WTC11 (cell line): ENCODE results near the gene LGALS8. TPM values are rescaled to one million over a fixed set of nuclear protein-coding genes. Genes with fewer than 3 reads are reported as not detected.
A peak's percentile ranks its signal among the peaks of the same experiment; 100 is the strongest.

Source experiments
- ATAC-seq: fragments of 200-7000 bp; cut with Tn5 transposase; 2 replicates; pipeline ENCODE4 v1.10.0; 2021; ENCODE audit warnings: mild to moderate bottlenecking, moderate library complexity
- CTCF ChIA-PET: fragments of 300-600 bp; sonication (Branson Sonifier 250); formaldehyde crosslinking; loops from one replicate; lab custom pipeline; 2021; ENCODE audit warnings: antibody characterized with exemption; lab: Charles Lee
- POLR2A ChIA-PET: fragments of 350-600 bp; sonication (Branson Sonifier 250); formaldehyde crosslinking; loops from one replicate; lab custom pipeline; 2021; ENCODE audit warnings: antibody characterized with exemption; lab: Charles Lee
- DNase-seq: peaks from one replicate; pipeline ENCODE4 v3.0.0; 2021; ENCODE audit warnings: low spot score
- H3K27ac Mint-ChIP-seq: 2 replicates; pipeline ENCODE4 v1.8.0; 2021; ENCODE audit warnings: mixed read lengths
- H3K27me3 Mint-ChIP-seq: 2 replicates; pipeline ENCODE4 v1.8.0; 2021; ENCODE audit warnings: low read depth, mild to moderate bottlenecking, moderate library complexity, mixed read lengths
- H3K36me3 Mint-ChIP-seq: 2 replicates; pipeline ENCODE4 v1.8.0; 2021; ENCODE audit warnings: mixed read lengths
- H3K4me1 Mint-ChIP-seq: 2 replicates; pipeline ENCODE4 v1.8.0; 2022; ENCODE audit warnings: mixed read lengths
- H3K4me3 Mint-ChIP-seq: 2 replicates; pipeline ENCODE4 v1.8.0; 2021; ENCODE audit warnings: mild to moderate bottlenecking, moderate library complexity, mixed read lengths
- H3K9me3 Mint-ChIP-seq: 2 replicates; pipeline ENCODE4 v1.8.0; 2021; ENCODE audit warnings: mixed read lengths
- ATF1 ChIP-seq: sonication (generic); formaldehyde crosslinking; IDR thresholded peaks from 2 replicates; pipeline ENCODE4 v1.8.1; 2023; ENCODE audit warnings: mild to moderate bottlenecking, moderate library complexity, missing genetic modification reagents
- ATF3 ChIP-seq: sonication (generic); formaldehyde crosslinking; conservative IDR thresholded peaks from 2 replicates; pipeline ENCODE4 v1.8.1; 2022; ENCODE audit warnings: mild to moderate bottlenecking, missing genetic modification reagents
- CTCF ChIP-seq: fragments of 200-600 bp; IDR thresholded peaks from 2 replicates; pipeline ENCODE4 v1.8.0; 2022; ENCODE audit warnings: antibody characterized with exemption
- E2F1 ChIP-seq: sonication (generic); formaldehyde crosslinking; IDR thresholded peaks from 2 replicates; pipeline ENCODE4 v1.8.0; 2022; ENCODE audit warnings: mild to moderate bottlenecking, missing genetic modification reagents
- GRHL2 ChIP-seq: fragments of 250-450 bp; sonication (Bioruptor Pico); IDR thresholded peaks from 2 replicates; pipeline ENCODE4 v1.8.0; 2022; ENCODE audit warnings: mild to moderate bottlenecking, moderate library complexity; ENCODE audit not compliant: insufficient replicate concordance, severe bottlenecking
- JAZF1 ChIP-seq: fragments of 250-450 bp; sonication (Bioruptor Pico); IDR thresholded peaks from 2 replicates; pipeline ENCODE4 v1.9.0; 2021; ENCODE audit warnings: moderate library complexity, mild to moderate bottlenecking, inconsistent platforms
- NFYB ChIP-seq: sonication (generic); formaldehyde crosslinking; conservative IDR thresholded peaks from 2 replicates; pipeline ENCODE4 v1.8.0; 2022; ENCODE audit warnings: low read depth, missing genetic modification reagents
- NR2C2 ChIP-seq: sonication (generic); formaldehyde crosslinking; IDR thresholded peaks from 2 replicates; pipeline ENCODE4 v1.8.0; 2022; ENCODE audit warnings: mild to moderate bottlenecking, missing genetic modification reagents
- NR3C1 ChIP-seq: sonication (generic); formaldehyde crosslinking; conservative IDR thresholded peaks from 2 replicates; pipeline ENCODE4 v1.8.1; 2023; ENCODE audit warnings: low read depth, mild to moderate bottlenecking, missing genetic modification reagents
- SOX15 ChIP-seq: fragments of 250-450 bp; sonication (Bioruptor Pico); IDR thresholded peaks from 2 replicates; pipeline ENCODE4 v1.9.0; 2021; ENCODE audit warnings: mild to moderate bottlenecking
- TCF7 ChIP-seq: sonication (generic); formaldehyde crosslinking; IDR thresholded peaks from 2 replicates; pipeline ENCODE4 v1.8.0; 2022; ENCODE audit warnings: mild to moderate bottlenecking, low read depth, missing genetic modification reagents, moderate library complexity
- TEAD1 ChIP-seq: sonication (generic); formaldehyde crosslinking; IDR thresholded peaks from 2 replicates; pipeline ENCODE4 v1.8.0; 2022; ENCODE audit warnings: mild to moderate bottlenecking, missing genetic modification reagents
- ZNF512 ChIP-seq: sonication (generic); formaldehyde crosslinking; IDR thresholded peaks from 2 replicates; pipeline ENCODE4 v1.8.1; 2022; ENCODE audit warnings: missing genetic modification reagents, borderline replicate concordance
- total RNA-seq: library from RNA; stranded (reverse); gene quantifications from 3 replicates; pipeline ENCODE4 v1.2.3, GENCODE V29; 2021
- TF ChIP-seq, protein P1 (sequence below): sonication (generic); formaldehyde crosslinking; IDR thresholded peaks from 2 replicates; pipeline ENCODE4 v1.8.1; 2023; ENCODE audit warnings: mild to moderate bottlenecking, missing genetic modification reagents, moderate library complexity
- TF ChIP-seq, protein P2 (sequence below): fragments of 250-450 bp; sonication (Bioruptor Pico); IDR thresholded peaks from 2 replicates; pipeline ENCODE4 v1.8.0; 2021; ENCODE audit warnings: mild to moderate bottlenecking
- TF ChIP-seq, protein P3 (sequence below): sonication (generic); formaldehyde crosslinking; IDR thresholded peaks from 2 replicates; pipeline ENCODE4 v1.8.1; 2023; ENCODE audit warnings: mild to moderate bottlenecking, missing genetic modification reagents, moderate library complexity
- TF ChIP-seq, protein P4 (sequence below): sonication (generic); formaldehyde crosslinking; IDR thresholded peaks from 2 replicates; pipeline ENCODE4 v1.8.0; 2023; ENCODE audit warnings: mild to moderate bottlenecking, missing genetic modification reagents
- TF ChIP-seq, protein P5 (sequence below): sonication (generic); formaldehyde crosslinking; IDR thresholded peaks from 2 replicates; pipeline ENCODE4 v1.8.1; 2022; ENCODE audit warnings: low read depth, mild to moderate bottlenecking, moderate library complexity, missing genetic modification reagents, borderline replicate concordance
- TF ChIP-seq, protein P6 (sequence below): sonication (generic); formaldehyde crosslinking; IDR thresholded peaks from 2 replicates; pipeline ENCODE4 v1.8.1; 2023; ENCODE audit warnings: mild to moderate bottlenecking, moderate library complexity, missing genetic modification reagents
- TF ChIP-seq, protein P7 (sequence below): sonication (generic); formaldehyde crosslinking; IDR thresholded peaks from 2 replicates; pipeline ENCODE4 v1.8.1; 2022; ENCODE audit warnings: low read depth, missing genetic modification reagents, borderline replicate concordance

The LGALS8 gene
- total RNA-seq, 1 experiment from 2014 or later, result 8.6 TPM

- CTCF ChIA-PET, result no interaction called here
- H3K27ac Mint-ChIP-seq, result no peak overlapping the region
- POLR2A ChIA-PET, result no interaction called here
- H3K27me3 Mint-ChIP-seq, result peaks cover 28% of the 10 kb centered on the region
- ATAC-seq (no peak), DNase-seq (no peak)
- H3K4me3 Mint-ChIP-seq, result peak overlapping the region; percentile 85
- no peaks in the 10 kb centered on the region; the same call in 1 of the 2 replicates for H3K36me3 Mint-ChIP-seq
- H3K9me3 Mint-ChIP-seq, result no peaks in the 10 kb centered on the region
- TF ChIP-seq TCF7 (CRISPR knock-in tag) (no peak), E2F1 (no peak), NR2C2 (CRISPR knock-in tag) (no peak), ATF1 (no peak), NFYB (no peak), NR3C1 (CRISPR knock-in tag) (no peak), ATF3 (no peak), JAZF1 (CRISPR knock-in tag) (no peak), TEAD1 (CRISPR knock-in tag) (no peak), SOX15 (CRISPR knock-in tag) (no peak), CTCF (no peak), ZNF512 (CRISPR knock-in tag) (no peak), GRHL2 (CRISPR knock-in tag) (no peak)
- TF ChIP-seq, protein P1, sequence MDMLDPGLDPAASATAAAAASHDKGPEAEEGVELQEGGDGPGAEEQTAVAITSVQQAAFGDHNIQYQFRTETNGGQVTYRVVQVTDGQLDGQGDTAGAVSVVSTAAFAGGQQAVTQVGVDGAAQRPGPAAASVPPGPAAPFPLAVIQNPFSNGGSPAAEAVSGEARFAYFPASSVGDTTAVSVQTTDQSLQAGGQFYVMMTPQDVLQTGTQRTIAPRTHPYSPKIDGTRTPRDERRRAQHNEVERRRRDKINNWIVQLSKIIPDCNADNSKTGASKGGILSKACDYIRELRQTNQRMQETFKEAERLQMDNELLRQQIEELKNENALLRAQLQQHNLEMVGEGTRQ (CRISPR knock-in tag), result no peak
- TF ChIP-seq, protein P2, sequence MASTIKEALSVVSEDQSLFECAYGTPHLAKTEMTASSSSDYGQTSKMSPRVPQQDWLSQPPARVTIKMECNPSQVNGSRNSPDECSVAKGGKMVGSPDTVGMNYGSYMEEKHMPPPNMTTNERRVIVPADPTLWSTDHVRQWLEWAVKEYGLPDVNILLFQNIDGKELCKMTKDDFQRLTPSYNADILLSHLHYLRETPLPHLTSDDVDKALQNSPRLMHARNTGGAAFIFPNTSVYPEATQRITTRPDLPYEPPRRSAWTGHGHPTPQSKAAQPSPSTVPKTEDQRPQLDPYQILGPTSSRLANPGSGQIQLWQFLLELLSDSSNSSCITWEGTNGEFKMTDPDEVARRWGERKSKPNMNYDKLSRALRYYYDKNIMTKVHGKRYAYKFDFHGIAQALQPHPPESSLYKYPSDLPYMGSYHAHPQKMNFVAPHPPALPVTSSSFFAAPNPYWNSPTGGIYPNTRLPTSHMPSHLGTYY (CRISPR knock-in tag), result no peak
- TF ChIP-seq, protein P3, sequence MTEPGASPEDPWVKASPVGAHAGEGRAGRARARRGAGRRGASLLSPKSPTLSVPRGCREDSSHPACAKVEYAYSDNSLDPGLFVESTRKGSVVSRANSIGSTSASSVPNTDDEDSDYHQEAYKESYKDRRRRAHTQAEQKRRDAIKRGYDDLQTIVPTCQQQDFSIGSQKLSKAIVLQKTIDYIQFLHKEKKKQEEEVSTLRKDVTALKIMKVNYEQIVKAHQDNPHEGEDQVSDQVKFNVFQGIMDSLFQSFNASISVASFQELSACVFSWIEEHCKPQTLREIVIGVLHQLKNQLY (CRISPR knock-in tag), result no peak
- TF ChIP-seq, protein P4, sequence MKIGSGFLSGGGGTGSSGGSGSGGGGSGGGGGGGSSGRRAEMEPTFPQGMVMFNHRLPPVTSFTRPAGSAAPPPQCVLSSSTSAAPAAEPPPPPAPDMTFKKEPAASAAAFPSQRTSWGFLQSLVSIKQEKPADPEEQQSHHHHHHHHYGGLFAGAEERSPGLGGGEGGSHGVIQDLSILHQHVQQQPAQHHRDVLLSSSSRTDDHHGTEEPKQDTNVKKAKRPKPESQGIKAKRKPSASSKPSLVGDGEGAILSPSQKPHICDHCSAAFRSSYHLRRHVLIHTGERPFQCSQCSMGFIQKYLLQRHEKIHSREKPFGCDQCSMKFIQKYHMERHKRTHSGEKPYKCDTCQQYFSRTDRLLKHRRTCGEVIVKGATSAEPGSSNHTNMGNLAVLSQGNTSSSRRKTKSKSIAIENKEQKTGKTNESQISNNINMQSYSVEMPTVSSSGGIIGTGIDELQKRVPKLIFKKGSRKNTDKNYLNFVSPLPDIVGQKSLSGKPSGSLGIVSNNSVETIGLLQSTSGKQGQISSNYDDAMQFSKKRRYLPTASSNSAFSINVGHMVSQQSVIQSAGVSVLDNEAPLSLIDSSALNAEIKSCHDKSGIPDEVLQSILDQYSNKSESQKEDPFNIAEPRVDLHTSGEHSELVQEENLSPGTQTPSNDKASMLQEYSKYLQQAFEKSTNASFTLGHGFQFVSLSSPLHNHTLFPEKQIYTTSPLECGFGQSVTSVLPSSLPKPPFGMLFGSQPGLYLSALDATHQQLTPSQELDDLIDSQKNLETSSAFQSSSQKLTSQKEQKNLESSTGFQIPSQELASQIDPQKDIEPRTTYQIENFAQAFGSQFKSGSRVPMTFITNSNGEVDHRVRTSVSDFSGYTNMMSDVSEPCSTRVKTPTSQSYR, result no peak
- TF ChIP-seq, protein P5, sequence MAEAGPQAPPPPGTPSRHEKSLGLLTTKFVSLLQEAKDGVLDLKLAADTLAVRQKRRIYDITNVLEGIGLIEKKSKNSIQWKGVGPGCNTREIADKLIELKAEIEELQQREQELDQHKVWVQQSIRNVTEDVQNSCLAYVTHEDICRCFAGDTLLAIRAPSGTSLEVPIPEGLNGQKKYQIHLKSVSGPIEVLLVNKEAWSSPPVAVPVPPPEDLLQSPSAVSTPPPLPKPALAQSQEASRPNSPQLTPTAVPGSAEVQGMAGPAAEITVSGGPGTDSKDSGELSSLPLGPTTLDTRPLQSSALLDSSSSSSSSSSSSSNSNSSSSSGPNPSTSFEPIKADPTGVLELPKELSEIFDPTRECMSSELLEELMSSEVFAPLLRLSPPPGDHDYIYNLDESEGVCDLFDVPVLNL (CRISPR knock-in tag), result no peak
- TF ChIP-seq, protein P6, sequence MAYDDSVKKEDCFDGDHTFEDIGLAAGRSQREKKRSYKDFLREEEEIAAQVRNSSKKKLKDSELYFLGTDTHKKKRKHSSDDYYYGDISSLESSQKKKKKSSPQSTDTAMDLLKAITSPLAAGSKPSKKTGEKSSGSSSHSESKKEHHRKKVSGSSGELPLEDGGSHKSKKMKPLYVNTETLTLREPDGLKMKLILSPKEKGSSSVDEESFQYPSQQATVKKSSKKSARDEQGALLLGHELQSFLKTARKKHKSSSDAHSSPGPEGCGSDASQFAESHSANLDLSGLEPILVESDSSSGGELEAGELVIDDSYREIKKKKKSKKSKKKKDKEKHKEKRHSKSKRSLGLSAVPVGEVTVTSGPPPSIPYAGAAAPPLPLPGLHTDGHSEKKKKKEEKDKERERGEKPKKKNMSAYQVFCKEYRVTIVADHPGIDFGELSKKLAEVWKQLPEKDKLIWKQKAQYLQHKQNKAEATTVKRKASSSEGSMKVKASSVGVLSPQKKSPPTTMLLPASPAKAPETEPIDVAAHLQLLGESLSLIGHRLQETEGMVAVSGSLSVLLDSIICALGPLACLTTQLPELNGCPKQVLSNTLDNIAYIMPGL (CRISPR knock-in tag), result no peak
- TF ChIP-seq, protein P7, sequence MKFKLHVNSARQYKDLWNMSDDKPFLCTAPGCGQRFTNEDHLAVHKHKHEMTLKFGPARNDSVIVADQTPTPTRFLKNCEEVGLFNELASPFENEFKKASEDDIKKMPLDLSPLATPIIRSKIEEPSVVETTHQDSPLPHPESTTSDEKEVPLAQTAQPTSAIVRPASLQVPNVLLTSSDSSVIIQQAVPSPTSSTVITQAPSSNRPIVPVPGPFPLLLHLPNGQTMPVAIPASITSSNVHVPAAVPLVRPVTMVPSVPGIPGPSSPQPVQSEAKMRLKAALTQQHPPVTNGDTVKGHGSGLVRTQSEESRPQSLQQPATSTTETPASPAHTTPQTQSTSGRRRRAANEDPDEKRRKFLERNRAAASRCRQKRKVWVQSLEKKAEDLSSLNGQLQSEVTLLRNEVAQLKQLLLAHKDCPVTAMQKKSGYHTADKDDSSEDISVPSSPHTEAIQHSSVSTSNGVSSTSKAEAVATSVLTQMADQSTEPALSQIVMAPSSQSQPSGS (CRISPR knock-in tag), result no peak
- peaks cover 11% of the 10 kb centered on the region for H3K4me1 Mint-ChIP-seq
Measured at GRCh38 chr1:236524895-236525184, 1.1 kb downstream of the LGALS8 start.
